ENCODE data around the gene STON2.

STON2 gene

DNA sequence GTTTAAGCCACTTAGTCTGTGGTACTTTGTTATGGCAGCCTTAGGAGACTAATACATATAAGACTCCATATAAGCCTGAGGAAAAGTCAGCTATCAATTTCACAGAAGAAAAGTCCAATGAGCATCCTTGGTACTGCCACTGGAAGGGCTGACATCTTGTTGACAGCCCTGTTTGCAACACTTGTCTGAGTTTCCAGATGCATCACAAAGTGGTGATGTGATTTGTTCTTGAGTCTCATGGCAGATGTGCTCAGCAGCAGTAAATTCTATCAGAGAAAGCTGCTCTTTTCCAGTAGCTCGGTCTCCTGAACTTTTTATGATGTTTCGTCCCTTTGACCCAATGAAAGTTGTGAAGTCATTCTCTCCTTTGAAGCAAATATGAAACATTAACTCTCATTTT is 54.3 kb downstream of the STON2 start:
- Histone ChIP-seq H3K27me3 (ENCODE audit: control insufficient read depth, insufficient read depth, low read length) (no peaks in the 10 kb centered on the region), H3K9ac (ENCODE audit: low read length) (no peak overlapping the region), H3K4me1 (ENCODE audit: control insufficient read depth, insufficient read depth, low read length) (no peaks in the 10 kb centered on the region), H3K36me3 (ENCODE audit: control insufficient read depth, insufficient read depth, low read length) (no peaks in the 10 kb centered on the region), H3K9me3 (ENCODE audit: control insufficient read depth, insufficient read depth, low read depth, low read length) (no peaks in the 10 kb centered on the region), H3K4me3 (ENCODE audit: low read depth, low read length) (no peak overlapping the region), H3K27ac (ENCODE audit: low read depth, low read length) (no peak overlapping the region)

DNA sequence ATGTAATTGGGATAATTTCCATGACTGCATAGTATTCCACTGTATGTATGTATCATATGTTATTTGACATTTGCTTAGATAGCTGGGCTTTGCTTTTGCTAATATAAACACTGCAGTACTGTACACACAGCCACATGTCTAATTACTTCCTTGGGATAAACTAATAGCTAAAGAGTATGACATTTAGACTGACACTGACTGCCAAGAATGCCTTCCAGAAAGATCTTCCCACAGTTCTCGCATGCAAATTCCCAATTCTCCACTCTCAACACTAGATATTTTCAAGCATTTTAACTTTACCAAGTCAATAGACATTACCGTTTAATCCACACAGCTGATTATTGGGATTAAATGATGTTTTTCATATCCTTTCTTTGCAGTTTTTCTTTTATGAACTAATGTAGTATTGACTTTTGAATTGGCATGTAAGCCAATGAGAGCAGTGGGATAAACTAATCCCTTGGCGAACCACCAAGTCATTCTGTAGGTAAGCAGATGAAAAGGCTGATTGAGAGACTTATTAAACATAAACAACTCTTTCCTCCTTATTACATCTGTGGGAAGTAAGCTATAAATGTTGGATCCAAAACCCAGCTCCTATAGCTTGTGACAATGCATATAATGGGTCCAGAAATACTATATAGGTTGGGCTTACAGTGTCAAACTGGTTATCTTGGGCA is 55.5 kb downstream of the STON2 start:
- H3K27me3 ChIP-seq (ENCODE audit: control insufficient read depth, insufficient read depth, low read length), result no peaks in the 10 kb centered on the region
- no peaks in the 10 kb centered on the region for H3K36me3 ChIP-seq (ENCODE audit: control insufficient read depth, insufficient read depth, low read length)
- no peaks in the 10 kb centered on the region for H3K4me1 ChIP-seq (ENCODE audit: control insufficient read depth, insufficient read depth, low read length)
- no peak overlapping the region for H3K9ac ChIP-seq (ENCODE audit: low read length)
- H3K27ac ChIP-seq (ENCODE audit: low read depth, low read length), result no peak overlapping the region
- H3K4me3 ChIP-seq (ENCODE audit: low read depth, low read length), result no peak overlapping the region
- no peaks in the 10 kb centered on the region for H3K9me3 ChIP-seq (ENCODE audit: control insufficient read depth, insufficient read depth, low read depth, low read length)

DNA sequence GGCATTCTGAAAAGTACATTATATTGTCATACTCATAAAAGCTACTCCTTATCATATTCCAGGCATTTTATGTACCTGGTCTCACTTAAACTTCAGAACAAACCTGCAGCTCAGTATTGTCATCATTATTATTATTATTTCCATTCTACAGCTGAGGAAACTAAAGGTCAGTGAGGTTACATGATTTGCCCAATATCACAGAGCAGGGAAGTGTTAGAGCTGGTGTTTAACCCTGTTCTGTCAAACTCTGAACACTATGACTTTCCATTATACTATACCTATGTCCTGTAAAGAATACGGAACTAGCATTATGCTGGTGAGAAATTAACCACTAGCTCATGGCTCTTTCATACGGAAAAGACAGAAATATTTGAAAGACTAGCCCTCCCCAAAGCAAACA is 56.4 kb downstream of the STON2 start:
- no peaks in the 10 kb centered on the region for H3K4me1 ChIP-seq (ENCODE audit: control insufficient read depth, insufficient read depth, low read length)
- no peak overlapping the region for H3K27ac ChIP-seq (ENCODE audit: low read depth, low read length)
- H3K27me3 ChIP-seq (ENCODE audit: control insufficient read depth, insufficient read depth, low read length), result no peaks in the 10 kb centered on the region
- no peaks in the 10 kb centered on the region for H3K36me3 ChIP-seq (ENCODE audit: control insufficient read depth, insufficient read depth, low read length)
- H3K4me3 ChIP-seq (ENCODE audit: low read depth, low read length), result no peak overlapping the region
- no peak overlapping the region for H3K9ac ChIP-seq (ENCODE audit: low read length)
- no peaks in the 10 kb centered on the region for H3K9me3 ChIP-seq (ENCODE audit: control insufficient read depth, insufficient read depth, low read depth, low read length)

DNA sequence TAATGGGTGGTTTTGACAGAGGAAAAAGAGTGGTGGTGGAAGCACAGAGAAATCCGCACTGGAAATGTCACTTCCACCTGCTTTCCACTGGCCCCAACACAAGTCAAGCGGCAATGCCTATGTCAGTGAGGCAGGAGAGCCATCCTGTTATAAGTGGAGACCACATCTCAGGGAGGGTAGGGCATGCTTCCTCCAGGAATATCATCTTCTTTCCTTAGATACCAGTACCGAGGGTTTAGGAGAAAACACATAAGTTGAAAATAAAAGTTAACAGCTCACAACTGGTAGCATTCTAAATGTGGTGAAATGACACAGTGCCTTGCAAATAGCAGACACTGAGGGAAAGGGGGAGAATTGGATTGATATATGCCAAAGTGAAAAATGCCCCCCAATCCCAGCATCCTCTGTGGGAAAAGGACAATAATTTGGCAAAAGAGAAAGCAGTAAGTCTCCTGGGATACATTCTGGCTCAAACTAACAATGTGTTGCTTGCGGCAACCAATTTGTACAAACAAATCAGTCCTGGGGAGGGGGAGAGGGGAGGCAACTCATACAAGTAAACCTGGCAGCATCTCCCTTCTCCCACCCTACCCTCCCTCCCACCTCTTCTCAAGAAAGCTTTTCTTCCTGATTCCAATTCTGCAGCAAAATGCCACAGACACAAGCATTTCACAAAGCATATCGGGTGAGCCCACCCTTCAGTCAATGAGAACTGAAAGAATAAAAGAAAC is 57.1 kb downstream of the STON2 start:
- no peaks in the 10 kb centered on the region for H3K4me1 ChIP-seq (ENCODE audit: control insufficient read depth, insufficient read depth, low read length)
- no peaks in the 10 kb centered on the region for H3K27me3 ChIP-seq (ENCODE audit: control insufficient read depth, insufficient read depth, low read length)
- no peaks in the 10 kb centered on the region for H3K9me3 ChIP-seq (ENCODE audit: control insufficient read depth, insufficient read depth, low read depth, low read length)
- no peak overlapping the region for H3K4me3 ChIP-seq (ENCODE audit: low read depth, low read length)
- H3K36me3 ChIP-seq (ENCODE audit: control insufficient read depth, insufficient read depth, low read length), result no peaks in the 10 kb centered on the region
- H3K9ac ChIP-seq (ENCODE audit: low read length), result no peak overlapping the region
- H3K27ac ChIP-seq (ENCODE audit: low read depth, low read length), result no peak overlapping the region

DNA sequence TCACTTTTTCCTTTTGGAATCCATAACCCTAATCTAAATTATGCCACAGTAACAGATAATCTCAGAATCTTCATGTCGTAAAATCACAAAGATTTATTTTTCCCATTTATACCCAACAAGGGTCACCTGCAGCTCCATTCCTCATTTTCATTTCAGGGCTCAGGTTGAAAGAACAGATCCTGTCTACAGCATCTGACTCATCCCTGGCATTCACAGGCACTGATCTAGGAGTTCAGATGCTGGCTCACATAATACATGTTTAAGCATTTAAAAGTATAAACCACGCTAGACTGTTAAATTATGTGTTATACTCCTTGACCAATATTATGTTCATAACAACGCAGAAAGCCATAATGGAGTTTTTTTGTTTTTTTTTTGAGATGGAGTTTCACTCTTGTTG is 58.3 kb downstream of the STON2 start:
- Histone ChIP-seq H3K9me3 (ENCODE audit: control insufficient read depth, insufficient read depth, low read depth, low read length) (no peaks in the 10 kb centered on the region), H3K4me3 (ENCODE audit: low read depth, low read length) (no peak overlapping the region), H3K27ac (ENCODE audit: low read depth, low read length) (no peak overlapping the region), H3K9ac (ENCODE audit: low read length) (no peak overlapping the region), H3K4me1 (ENCODE audit: control insufficient read depth, insufficient read depth, low read length) (no peaks in the 10 kb centered on the region), H3K36me3 (ENCODE audit: control insufficient read depth, insufficient read depth, low read length) (no peaks in the 10 kb centered on the region), H3K27me3 (ENCODE audit: control insufficient read depth, insufficient read depth, low read length) (no peaks in the 10 kb centered on the region)

DNA sequence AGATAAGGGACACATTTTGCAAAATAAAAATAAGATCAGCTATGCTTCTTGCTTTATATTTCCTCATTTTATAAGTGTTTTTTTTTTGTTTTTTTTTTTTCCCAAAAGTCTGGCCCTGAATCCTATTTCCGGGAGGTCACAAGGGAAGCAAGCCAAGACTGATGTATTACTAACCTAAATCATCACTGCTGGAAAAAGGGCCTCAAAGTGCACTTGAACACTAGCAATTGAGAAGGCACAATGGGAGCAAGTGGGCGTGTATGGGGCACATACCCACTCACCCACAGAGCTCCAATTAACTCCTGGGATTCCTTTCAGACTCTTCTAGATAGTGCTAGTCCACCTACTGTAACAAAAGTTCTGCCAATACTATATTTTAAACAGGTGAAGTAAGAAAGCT is 58.8 kb downstream of the STON2 start:
- no peak overlapping the region for H3K27ac ChIP-seq (ENCODE audit: low read depth, low read length)
- no peaks in the 10 kb centered on the region for H3K27me3 ChIP-seq (ENCODE audit: control insufficient read depth, insufficient read depth, low read length)
- H3K4me1 ChIP-seq (ENCODE audit: control insufficient read depth, insufficient read depth, low read length), result no peaks in the 10 kb centered on the region
- no peak overlapping the region for H3K9ac ChIP-seq (ENCODE audit: low read length)
- H3K36me3 ChIP-seq (ENCODE audit: control insufficient read depth, insufficient read depth, low read length), result no peaks in the 10 kb centered on the region
- no peak overlapping the region for H3K4me3 ChIP-seq (ENCODE audit: low read depth, low read length)
- no peaks in the 10 kb centered on the region for H3K9me3 ChIP-seq (ENCODE audit: control insufficient read depth, insufficient read depth, low read depth, low read length)

DNA sequence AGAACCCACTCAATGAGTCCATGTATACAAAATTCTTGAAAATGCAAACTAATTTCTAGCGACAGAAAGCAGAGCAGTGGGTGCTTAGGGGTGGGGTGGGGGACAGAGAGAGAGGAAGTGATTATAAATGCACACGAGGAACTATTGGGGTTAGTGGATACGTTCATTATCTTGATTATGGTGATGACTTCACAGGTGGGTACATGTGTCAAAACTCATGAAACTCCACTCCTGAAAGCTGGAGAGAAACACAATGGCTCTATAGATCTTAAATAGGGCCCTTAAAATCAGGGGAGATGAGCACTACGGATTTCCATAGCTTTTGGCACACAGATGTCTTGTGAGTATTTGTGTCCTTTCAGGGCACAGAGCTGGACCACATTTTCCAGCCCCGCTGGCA is 59.9 kb downstream of the STON2 start:
- no peaks in the 10 kb centered on the region for H3K9me3 ChIP-seq (ENCODE audit: control insufficient read depth, insufficient read depth, low read depth, low read length)
- no peaks in the 10 kb centered on the region for H3K27me3 ChIP-seq (ENCODE audit: control insufficient read depth, insufficient read depth, low read length)
- no peaks in the 10 kb centered on the region for H3K36me3 ChIP-seq (ENCODE audit: control insufficient read depth, insufficient read depth, low read length)
- H3K4me3 ChIP-seq (ENCODE audit: low read depth, low read length), result no peak overlapping the region
- H3K4me1 ChIP-seq (ENCODE audit: control insufficient read depth, insufficient read depth, low read length), result no peaks in the 10 kb centered on the region
- H3K27ac ChIP-seq (ENCODE audit: low read depth, low read length), result no peak overlapping the region
- no peak overlapping the region for H3K9ac ChIP-seq (ENCODE audit: low read length)

DNA sequence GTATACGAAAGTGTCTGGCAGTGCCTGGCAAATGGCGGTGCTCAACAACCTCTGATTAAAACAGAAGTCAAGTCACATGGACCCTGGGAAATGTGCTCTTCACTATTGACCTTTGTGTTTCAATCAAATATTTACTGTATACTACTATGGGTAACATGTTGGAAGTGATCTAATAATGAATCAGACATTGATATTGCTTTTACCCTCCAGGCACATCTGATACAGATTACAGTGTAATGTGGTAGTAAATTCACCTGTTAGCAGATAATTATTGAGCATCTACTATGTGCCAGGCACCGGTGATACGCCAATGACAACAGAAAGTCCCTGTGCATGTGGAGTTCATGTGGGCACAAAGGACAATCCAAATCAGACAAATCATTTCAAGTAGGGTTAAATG is 63.1 kb downstream of the STON2 start:
- Histone ChIP-seq H3K36me3 (ENCODE audit: control insufficient read depth, insufficient read depth, low read length) (no peaks in the 10 kb centered on the region), H3K4me3 (ENCODE audit: low read depth, low read length) (no peak overlapping the region), H3K4me1 (ENCODE audit: control insufficient read depth, insufficient read depth, low read length) (no peaks in the 10 kb centered on the region)

DNA sequence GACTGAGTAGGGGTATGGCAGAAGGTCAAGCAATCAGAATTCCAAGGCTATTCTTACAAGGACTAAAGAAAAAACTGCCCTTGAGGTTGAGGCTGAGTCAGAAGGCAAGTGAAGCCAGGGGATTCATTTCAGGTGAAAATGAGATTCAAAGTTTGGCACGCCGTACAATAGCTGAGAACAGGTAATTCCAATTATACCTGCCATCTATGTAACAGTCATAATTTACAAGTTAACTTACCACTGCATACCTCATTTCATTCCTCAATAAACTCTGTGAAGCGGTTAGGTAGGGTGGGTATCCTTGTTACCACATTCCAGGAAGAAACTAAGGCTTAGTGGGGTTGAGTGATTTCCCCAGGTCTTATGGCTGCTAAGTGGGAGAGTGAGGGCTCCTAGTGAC is 64.1 kb downstream of the STON2 start:
- Histone ChIP-seq H3K4me1 (ENCODE audit: control insufficient read depth, insufficient read depth, low read length) (peaks cover 4% of the 10 kb centered on the region; the same call in 1 of the 2 replicates), H3K9me3 (ENCODE audit: control insufficient read depth, insufficient read depth, low read depth, low read length) (no peaks in the 10 kb centered on the region), H3K4me3 (ENCODE audit: low read depth, low read length) (no peak overlapping the region), H3K27me3 (ENCODE audit: control insufficient read depth, insufficient read depth, low read length) (no peaks in the 10 kb centered on the region), H3K27ac (ENCODE audit: low read depth, low read length) (no peak overlapping the region), H3K36me3 (ENCODE audit: control insufficient read depth, insufficient read depth, low read length) (no peaks in the 10 kb centered on the region), H3K9ac (ENCODE audit: low read length) (no peak overlapping the region)

More for the DNA sequence above, 63.1 kb downstream of the STON2 start:
- Histone ChIP-seq H3K9ac (ENCODE audit: low read length) (no peak overlapping the region), H3K27me3 (ENCODE audit: control insufficient read depth, insufficient read depth, low read length) (no peaks in the 10 kb centered on the region), H3K27ac (ENCODE audit: low read depth, low read length) (no peak overlapping the region), H3K9me3 (ENCODE audit: control insufficient read depth, insufficient read depth, low read depth, low read length) (no peaks in the 10 kb centered on the region)

DNA sequence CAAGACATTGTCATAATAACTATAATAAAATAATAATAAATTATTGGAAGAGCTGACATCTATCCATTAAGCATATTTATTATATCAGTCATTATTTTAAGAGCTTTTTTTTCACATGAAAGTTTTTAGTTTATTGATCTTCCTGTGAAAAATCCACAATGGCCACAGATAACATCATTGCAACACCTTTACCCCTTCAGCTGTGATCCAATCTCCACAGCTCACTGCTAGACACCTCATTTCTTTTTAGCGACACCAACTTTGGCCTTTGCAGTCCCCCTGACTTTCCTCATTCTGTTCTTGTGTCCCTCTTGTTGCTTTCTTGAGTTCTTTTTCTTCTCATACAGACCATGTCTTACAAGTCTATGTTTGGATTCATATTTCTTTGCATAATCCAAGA is 67.4 kb downstream of the STON2 start:
- H3K4me3 ChIP-seq (ENCODE audit: low read depth, low read length), result no peak overlapping the region
- H3K9me3 ChIP-seq (ENCODE audit: control insufficient read depth, insufficient read depth, low read depth, low read length), result no peaks in the 10 kb centered on the region
- H3K4me1 ChIP-seq (ENCODE audit: control insufficient read depth, insufficient read depth, low read length), result peaks cover 8% of the 10 kb centered on the region; the same call in 1 of the 2 replicates
- H3K27me3 ChIP-seq (ENCODE audit: control insufficient read depth, insufficient read depth, low read length), result no peaks in the 10 kb centered on the region
- no peaks in the 10 kb centered on the region for H3K36me3 ChIP-seq (ENCODE audit: control insufficient read depth, insufficient read depth, low read length)
- H3K9ac ChIP-seq (ENCODE audit: low read length), result no peak overlapping the region
- H3K27ac ChIP-seq (ENCODE audit: low read depth, low read length), result no peak overlapping the region

DNA sequence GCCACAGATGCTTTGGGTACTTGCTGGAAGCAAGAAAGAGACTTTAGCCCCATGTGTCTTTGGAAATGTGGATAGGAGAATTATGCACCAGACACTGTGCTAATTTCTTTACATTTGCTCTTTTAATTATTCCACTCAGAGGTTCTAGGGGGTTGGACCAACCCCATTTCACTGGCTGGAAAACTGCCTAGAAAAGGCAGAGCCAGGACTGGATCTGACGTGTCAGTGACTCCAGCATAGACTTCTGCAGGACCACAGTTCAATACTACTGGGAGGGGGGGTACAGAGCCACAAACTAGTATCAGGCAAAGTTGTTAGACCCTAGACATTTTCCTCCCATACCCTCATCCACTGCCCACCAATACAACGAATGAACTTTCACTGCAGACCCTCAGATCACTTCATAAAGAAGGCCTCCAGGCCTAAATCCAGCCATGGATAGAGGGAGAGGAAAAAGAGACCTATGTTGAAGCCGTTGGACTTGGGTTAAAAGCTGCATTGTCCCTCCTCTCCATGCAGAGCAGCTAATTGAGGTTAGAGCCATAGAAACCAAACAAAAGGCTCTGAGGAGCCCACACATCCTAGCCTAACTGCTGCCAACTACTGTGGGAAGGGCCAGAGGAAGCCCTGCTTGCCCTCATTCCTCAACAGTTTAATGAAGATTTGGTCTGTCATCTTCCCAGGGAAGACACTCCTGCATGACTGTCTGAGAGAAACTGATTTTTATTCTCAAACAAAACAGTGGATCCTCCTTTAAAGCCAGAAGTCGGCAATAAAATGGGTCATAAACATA is 68.7 kb downstream of the STON2 start:
- Histone ChIP-seq H3K27ac (ENCODE audit: low read depth, low read length) (no peak overlapping the region), H3K27me3 (ENCODE audit: control insufficient read depth, insufficient read depth, low read length) (no peaks in the 10 kb centered on the region), H3K9ac (ENCODE audit: low read length) (no peak overlapping the region), H3K9me3 (ENCODE audit: control insufficient read depth, insufficient read depth, low read depth, low read length) (no peaks in the 10 kb centered on the region), H3K4me1 (ENCODE audit: control insufficient read depth, insufficient read depth, low read length) (peaks cover 8% of the 10 kb centered on the region; the same call in 1 of the 2 replicates), H3K4me3 (ENCODE audit: low read depth, low read length) (no peak overlapping the region), H3K36me3 (ENCODE audit: control insufficient read depth, insufficient read depth, low read length) (no peaks in the 10 kb centered on the region)
